Heart left ventricle (tissue), 13 donors: ENCODE data around the gene CLDND1.

Experiments used
- CTCF ChIP-seq, 12 donors: fragments of 200-600 bp; sonication (generic) in 4 of 12; IDR thresholded peaks; one replicate each; pipeline versions ENCODE4 v1.5.0 to v1.8.0; 2018 to 2022; ENCODE audit warnings: antibody characterized with exemption in 12 of 12, mild to moderate bottlenecking in 5 of 12
- POLR2A ChIP-seq, 2 donors: fragments of 450-650 bp; IDR thresholded peaks; one replicate each; pipeline ENCODE4 v1.6.1; 2017; ENCODE audit warnings: antibody characterized with exemption in 2 of 2, mild to moderate bottlenecking in 2 of 2, moderate library complexity in 2 of 2
- donor health status: ischemic (EF 13 %, LVEDD 7.1; RV severe dilation, severe dysfunction).
- donor health status: DM: no; HTN: yes; CAD: no.
- donor health status: DM: no; HTN: no; CAD: no.
- donor health status: ischemic (EF 25% LVEDD 6.9; RV normal size, moderate dysfunction).
- donor health status: ischemic (EF 25% LVEDD 5.7; RV mildly dilated, moderate dysfunction).
- donor health status: ischemic (EF 35%, LVEDD 5.7; RV mildly dilated, moderate dysfunction).
- donor health status: nonischemic (EF 11% LVEDD 7.7; RV severe dilation, severe dysfunction).
- donor health status: DM: yes; HTN: yes; CAD: no.
- donor health status: PGD.
- donor health status: ischemic (EF 29% LVEDD 5.4; RV normal size, mild dysfunction).
- donor health status: nonischemic (EF 23%, LVEDD 6.1; RV moderate dilation, normal function).

GRCh38 chr3:98550833-98551232 is 28.1 kb upstream of the CLDND1 start:
- TF ChIP-seq CTCF (IDR thresholded peaks at IDR 0.05) (no peak), POLR2A (IDR thresholded peaks at IDR 0.05) (no peak)
